Left lobe of liver (tissue), 2 donors: Measurements from ENCODE around the gene KIAA0319L. TPM values are rescaled to one million over a fixed set of nuclear protein-coding genes. Genes with fewer than 3 reads are reported as not detected.
"Not testable (repeated sequence)": the region's sequence is repeated elsewhere in the genome, so short reads cannot be mapped to it uniquely, and the experiment has no call there.

Experiments used
- ATAC-seq: fragments of 200-7000 bp; cut with Tn5 transposase; one replicate; pipeline ENCODE4 v1.9.1; 2020; ENCODE audit warnings: mild to moderate bottlenecking, moderate library complexity
- DNase-seq: peaks from one replicate; pipeline ENCODE4 v3.0.0-alpha.2; 2020; ENCODE audit warnings: low spot score
- total RNA-seq: library from RNA; stranded (reverse); gene quantifications from one replicate; pipeline ENCODE4 v1.2.1, GENCODE V29; 2021
- donor health status: DM: no; HTN: no; CAD: no; lungs with moderate emphysema.
- donor health status: DM: no; HTN: yes; CAD: no.

The KIAA0319L gene
- total RNA-seq, 1 donor from 2014 or later, result 49.2 TPM

DNA sequence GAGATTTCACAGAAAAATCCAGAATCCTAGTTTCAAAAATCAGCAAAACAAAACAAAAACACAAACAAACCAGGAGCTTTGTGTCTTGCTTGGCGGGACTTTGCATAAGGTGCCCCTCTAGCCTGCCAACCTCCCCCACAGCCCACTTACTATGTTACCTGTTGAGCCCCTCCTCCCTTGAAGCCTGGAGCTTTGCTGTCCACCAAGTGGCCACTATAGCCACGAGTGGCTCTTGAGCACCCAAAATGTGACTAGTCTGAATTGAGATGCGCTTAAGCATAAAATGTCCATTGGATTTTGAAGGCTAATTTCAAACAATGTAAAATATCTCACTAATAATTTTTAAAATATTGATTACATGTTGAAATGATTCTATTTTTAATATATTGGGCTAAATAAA lies 28.1 kb upstream of the KIAA0319L start:
- DNase-seq (no peak), ATAC-seq (no peak)

DNA sequence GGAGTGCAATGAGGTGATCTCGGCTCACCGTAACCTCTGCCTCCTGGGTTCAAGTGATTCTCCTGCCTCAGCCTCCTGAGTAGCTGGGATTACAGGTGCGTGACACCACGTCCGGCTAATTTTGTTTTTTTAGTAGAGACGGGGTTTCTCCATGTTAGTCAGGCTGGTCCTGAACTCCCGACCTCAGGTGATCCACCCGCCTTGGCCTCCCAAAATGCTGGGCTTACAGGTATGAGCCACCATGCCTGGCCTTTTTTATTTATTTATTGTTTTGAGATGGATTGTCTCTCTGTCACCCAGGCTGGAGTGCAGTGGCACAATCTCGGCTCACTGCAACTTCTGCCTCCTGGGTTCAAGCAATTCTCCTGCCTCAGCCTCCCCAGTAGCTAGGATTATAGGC lies 24.4 kb upstream of the KIAA0319L start:
- not testable (repeated sequence) for ATAC-seq

DNA sequence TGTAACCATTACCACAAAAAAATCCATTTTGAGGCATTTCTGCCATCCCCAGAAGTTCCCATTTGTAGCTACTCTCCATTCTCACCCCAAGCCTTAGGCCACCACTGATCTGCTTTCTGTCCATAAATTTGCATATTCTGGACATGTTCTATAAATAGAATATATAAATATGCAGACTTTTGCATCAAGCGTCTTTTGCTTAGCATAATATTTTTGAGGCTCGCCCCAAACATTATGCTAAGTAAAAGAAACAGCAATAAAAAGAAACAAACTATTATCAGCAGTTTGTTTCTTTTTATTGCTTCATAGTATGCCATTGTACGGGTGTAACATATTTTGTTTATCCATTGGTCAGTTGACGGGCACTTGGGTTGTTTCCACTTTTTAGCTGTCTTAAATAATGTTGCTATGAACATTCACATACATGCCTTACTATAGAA lies 23.8 kb upstream of the KIAA0319L start:
- no peak for DNase-seq
- no peak for ATAC-seq

More for the DNA sequence above, 24.4 kb upstream of the KIAA0319L start:
- DNase-seq, result not testable (repeated sequence)

DNA sequence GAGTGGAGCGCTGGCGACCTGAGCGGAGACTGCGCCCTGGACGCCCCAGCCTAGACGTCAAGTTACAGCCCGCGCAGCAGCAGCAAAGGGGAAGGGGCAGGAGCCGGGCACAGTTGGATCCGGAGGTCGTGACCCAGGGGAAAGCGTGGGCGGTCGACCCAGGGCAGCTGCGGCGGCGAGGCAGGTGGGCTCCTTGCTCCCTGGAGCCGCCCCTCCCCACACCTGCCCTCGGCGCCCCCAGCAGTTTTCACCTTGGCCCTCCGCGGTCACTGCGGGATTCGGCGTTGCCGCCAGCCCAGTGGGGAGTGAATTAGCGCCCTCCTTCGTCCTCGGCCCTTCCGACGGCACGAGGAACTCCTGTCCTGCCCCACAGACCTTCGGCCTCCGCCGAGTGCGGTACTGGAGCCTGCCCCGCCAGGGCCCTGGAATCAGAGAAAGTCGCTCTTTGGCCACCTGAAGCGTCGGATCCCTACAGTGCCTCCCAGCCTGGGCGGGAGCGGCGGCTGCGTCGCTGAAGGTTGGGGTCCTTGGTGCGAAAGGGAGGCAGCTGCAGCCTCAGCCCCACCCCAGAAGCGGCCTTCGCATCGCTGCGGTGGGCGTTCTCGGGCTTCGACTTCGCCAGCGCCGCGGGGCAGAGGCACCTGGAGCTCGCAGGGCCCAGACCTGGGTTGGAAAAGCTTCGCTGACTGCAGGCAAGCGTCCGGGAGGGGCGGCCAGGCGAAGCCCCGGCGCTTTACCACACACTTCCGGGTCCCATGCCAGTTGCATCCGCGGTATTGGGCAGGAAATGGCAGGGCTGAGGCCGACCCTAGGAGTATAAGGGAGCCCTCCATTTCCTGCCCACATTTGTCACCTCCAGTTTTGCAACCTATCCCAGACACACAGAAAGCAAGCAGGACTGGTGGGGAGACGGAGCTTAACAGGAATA lies 20.1 kb upstream of the KIAA0319L start:
- DNase-seq (no peak), ATAC-seq (peak; percentile 71)

DNA sequence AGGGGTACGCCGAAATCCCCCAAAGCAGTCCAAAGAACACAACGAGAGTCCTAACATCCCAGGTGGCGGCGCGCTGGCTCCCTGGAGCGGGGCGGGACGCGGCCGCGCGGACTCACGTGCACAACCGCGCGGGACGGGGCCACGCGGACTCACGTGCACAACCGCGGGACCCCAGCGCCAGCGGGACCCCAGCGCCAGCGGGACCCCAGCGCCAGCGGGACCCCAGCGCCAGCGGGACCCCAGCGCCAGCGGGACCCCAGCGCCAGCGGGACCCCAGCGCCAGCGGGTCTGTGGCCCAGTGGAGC lies 19.5 kb upstream of the KIAA0319L start:
- not testable (repeated sequence) for ATAC-seq, DNase-seq

DNA sequence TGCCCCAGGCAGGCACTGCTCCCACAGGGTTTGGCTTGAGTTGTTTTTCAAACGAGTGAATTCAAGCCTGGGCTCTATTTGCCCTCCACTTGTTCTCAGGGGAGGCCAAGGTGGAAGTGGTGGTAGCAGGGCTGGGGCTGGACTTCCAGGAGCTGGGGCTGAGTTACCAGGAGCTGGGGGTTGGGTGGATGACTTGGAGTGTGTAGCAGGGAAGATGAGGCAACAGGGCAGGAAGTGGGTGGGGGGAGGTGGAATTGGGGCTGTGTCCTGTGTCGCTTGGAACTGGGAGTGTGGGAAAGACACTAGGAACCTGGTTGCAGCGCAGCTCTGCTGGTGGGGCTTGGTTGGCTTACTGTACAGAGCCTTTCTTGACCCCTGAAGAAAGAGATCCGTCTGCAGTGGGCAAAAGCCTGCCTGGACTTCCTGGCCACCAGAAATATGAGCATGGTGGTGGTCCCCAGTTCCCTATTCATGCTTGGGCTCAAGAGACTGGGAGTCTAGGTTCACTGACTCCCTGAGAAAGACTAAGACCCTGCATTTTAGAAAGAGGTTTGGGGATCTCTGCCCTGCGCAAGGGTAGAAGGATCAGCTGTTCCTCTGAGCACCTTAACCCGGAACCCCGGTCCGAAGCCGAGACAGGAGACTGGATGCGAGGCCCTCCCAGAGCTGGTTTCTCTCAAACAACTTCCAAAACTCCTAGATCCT lies 19.0 kb upstream of the KIAA0319L start:
- ATAC-seq (no peak), DNase-seq (no peak)

DNA sequence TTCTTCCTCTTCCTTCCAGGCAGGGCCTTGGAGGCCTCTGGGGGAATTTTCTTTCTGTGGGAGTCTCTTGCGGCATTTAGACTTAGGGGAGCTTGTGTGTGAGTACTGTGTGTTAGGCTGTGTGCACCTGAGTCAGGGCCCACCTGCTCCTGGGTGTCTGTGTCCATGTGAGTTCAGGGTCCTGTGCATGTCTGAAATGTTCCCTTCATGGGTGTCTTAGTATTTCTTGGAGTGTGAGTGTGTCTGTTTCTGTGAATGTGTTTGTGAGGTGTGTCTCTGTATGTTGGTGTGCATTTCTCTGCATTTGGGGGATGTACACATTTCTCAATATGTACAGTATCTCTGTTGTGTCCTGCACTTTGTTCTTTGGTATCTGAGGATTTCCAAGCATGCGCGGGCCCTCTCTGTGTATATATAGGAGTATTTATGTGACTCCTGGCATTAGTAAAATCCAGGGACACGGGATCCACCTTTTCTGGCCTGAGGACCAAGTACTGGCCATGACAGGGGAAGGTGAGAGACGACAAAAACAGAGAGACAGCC lies 18.3 kb upstream of the KIAA0319L start:
- no peak for ATAC-seq
- DNase-seq, result no peak

DNA sequence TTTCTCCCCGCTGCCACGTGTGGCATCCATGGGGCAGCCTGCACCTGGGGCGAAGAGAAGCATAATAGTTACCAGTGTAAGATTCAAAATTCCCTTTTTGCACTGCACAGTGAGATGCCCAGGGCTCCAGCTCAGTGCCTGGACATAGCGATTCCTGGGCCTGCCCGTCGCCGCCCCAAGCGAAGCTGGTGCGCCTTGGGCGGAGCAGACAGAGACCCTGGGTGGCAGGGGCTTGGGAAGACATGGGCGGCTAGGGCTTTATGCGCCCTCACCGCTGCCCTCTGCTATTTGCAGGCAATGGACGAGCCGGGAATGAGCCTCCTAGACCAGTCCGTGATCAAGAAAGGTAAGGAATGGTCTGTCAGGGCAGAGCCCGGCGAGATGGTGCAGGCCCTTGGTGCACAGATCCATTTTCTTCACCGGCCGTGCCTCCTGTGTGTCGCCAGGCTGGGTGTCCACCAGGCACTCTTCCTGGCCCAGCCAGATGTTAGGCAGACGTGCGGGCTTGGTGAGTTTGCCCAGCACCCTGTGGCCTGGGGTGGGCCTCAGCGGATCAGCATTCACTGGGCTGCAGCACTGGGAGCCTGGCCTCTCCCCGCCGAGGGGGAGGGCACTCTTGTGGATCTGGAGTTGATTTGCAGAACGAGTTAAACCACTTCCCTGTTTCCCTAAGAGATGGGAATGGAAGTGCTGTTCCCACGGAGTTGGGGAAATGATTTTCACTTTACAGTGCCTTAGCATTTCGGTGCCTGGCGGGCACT lies 17.6 kb upstream of the KIAA0319L start:
- no peak for ATAC-seq
- DNase-seq, result no peak

DNA sequence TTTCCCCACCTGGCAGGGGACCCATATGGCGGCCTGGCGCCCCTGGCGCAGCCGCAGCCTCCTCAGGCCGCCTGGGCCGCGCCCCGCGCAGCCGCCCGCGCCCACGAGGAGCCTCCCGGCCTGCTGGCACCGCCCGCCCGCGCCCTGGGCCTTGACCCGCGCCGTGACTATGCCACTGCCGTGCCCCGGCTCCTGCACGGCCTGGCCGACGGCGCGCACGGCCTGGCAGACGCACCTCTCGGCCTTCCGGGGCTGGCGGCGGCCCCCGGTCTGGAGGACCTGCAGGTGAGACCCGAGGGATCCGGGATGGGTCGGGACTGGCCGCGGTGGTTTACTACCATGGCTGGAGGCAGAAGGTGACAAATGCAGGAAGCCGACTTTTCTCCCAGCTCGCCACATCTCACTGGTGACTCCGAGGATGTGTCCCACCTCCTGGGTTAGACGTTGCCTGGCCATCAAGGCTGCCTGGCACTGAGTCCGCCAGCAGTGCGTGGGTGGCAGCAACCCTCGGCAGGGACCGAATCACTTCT lies 17.0 kb upstream of the KIAA0319L start:
- no peak for DNase-seq

DNA sequence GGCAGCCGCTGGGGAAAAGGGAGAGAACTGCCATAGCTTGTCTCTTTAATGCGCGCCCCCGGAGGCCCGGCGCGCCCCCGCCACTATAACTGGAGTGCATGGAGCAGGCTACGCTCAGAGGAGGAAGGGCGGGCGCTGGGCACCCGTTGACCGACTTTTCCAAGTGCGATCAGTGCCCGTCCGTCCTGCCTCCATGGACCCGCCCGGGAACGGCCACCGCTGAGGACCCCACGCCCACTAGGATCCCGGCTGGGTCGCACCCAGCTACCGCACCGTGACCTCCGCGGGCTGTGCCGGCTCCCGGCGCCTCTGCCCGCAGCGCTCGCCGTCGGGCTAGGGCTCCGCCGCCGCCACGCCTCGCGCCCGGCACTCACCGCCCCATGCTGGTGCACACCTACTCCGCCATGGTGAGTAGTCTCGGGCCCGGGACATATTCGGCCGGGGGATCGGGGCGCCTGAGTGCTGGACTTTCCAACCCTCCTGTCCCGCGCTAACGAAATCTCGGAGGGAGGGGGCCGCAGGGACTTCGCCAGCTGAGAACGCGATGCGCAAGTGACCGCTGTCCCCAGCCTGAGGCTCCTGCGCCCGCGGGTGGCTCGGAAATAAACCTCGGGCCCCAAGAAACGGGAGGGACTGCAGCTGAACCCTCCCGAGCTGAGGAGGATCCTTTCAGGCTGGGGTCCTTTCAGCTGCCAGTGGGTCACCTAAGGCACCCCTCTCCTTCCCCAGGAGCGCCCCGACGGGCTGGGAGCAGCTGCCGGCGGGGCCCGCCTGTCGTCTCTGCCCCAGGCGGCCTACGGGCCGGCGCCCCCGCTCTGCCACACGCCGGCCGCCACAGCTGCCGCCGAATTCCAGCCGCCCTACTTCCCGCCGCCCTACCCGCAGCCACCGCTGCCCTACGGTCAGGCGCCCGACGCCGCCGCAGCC lies 16.3 kb upstream of the KIAA0319L start, which contains the start of gene TFAP2E:
Gene TFAP2E (plus strand): TSS at position 117 of the 927 bp plus-strand sequence. CDS start 264 bp downstream, at position 381.
- ATAC-seq (peak; percentile 10), DNase-seq (no peak)

More for the DNA sequence above, 17.0 kb upstream of the KIAA0319L start:
- no peak for ATAC-seq

DNA sequence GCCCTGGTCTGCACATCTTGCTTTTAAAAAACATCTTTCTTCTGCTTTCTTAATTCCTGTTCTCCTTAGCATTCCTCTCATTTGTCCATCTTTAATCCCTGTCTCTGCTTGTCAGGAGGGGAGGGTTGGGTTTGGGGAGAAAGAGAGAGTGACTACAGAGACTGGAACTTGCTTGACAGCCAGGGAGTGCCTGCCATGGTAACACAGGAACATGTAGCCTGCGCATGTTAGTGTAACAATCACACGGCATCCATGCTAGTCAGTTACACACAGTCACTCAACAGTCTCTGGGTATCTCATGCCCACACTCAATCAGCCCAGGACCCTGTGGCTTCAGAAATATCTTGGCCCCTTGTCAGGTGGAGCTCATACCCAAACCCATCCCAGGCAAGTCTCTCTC lies 15.1 kb upstream of the KIAA0319L start:
- no peak for DNase-seq
- ATAC-seq, result no peak

DNA sequence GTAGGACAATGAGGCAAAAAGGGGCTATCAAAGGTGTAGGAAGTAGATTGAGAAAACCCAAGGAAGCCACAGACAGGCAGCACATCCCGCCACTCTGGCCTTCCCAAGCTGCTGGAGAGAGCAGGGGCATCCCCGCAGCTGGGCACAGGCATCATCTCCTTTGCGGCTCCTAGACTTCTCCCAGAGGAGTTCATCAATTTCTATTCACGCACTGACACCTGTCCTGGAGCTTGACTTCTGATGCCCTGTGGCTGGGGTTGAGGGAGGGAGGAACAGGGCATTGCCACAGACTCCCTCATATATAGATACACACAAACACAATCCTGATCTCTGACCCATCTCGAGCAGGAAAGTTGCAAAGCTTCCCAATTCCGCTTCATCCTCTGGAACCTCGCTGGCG lies 14.1 kb upstream of the KIAA0319L start:
- ATAC-seq, result no peak
- DNase-seq, result no peak

DNA sequence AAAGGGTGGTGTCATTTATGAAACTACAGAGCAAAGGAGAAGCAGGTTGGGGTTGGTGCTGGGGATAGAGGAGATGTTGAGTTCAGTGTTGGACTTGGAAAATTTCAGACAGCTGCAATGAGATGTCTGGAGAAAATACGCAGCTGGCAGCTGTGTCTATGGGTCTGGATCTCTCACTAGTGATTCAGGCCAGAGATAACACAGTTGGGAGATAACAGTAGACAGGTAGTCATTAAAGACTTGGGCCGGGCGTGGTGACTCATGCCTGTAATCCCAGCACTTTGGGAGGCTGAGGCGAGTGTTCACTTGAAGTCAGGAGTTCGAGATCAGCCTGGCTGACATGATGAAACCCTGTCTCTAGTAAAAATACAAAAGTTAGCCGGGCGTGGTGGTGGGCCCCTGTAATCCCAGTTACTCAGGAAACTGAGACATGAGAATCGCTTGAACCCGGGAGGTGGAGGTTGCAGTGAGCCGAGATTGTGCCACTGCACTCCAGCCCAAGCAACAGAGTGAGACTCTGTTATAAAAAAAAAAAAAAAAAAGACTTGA lies 13.5 kb upstream of the KIAA0319L start:
- DNase-seq (no peak), ATAC-seq (no peak)

DNA sequence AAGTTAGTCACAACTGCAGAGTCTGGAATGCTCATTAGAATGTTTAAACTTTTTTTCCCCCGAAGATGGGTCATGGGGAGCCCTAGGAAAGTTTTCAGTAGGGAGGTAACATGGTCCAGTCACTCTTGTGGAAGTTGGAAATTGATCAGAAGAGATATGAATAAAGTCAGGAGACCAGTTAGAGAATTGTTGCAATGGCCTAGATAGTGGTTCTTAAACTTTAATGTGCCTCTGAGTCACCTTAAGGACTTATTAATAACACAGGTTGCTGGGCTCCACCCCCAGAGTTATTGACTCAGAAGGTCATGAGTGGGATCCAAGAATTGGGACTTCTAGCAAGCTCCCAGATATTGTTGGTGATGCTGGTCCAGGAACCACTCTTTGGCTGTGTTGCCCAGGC lies 12.7 kb upstream of the KIAA0319L start:
- DNase-seq (no peak), ATAC-seq (no peak)

DNA sequence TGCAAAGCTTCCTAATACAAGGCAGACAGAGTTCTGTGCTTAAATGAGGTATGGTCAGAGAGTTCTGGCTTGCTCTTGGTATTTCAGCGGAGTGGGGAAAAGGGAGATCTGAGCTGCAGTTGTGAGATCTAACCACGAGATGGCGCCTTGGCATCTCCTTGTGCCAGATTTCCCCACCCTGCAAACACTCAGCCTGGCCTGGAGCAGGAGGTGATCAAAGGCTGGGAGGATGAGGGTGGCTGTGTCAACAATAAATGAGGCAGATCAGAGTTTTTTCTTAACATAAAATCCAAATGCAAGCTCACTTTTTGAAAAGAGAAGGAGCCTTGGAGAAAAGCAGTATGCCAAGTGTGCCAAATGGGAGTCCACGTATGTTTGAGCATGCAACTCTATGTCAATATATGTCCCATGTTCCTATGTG lies 11.8 kb upstream of the KIAA0319L start:
- ATAC-seq (peak; percentile 91), DNase-seq (peak; percentile 71)

DNA sequence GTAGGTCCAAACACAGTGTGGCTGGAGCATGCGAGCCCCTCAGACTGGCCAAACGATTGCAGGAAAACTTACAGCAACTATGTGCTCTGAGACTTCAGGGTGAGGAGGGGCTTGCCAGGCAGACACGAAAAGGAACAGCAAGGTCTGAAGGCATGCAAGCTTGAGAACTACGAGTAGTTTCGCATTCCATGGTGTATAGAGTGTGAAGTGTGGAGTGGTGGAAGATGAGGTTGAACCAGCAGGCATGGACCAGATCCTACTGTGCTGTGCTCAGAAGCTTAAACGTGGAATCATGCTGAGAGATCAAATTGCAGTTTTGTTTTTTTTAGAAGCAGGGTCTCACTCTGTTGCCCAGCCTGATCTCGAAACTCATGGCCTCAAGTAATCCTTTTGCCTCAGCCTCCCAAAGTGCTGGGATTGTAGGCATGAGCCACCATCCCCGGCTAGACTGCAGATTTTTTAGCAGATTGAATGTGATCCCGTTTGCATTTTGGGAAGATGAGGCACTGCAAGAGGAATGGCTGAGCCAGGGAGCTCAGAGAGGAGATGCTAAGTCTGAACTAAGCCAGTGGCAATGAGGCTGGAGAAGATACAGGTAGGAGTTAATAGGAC lies 10.8 kb upstream of the KIAA0319L start:
- DNase-seq (peak; percentile 18), ATAC-seq (no peak)

DNA sequence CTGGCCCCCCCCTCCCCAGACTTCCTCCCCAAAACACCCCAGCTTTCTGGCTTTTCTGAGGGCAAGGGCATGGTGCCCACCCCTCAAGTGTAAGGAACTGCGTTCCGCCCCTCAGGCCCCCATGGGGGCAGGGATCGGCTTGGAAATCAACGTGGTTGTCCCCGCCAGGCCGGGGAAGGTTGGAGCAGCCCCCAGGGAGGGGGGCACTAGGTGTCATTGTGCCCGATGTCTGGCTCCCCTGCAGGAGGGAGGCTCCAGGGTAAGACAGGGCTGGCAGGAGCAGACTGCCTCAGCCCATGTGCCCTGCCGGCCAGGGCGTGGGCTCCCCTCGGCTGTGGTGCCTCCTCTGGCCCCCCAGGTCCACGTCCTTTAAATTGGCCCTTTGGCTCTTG lies 8.5 kb upstream of the KIAA0319L start:
- ATAC-seq, result no peak

DNA sequence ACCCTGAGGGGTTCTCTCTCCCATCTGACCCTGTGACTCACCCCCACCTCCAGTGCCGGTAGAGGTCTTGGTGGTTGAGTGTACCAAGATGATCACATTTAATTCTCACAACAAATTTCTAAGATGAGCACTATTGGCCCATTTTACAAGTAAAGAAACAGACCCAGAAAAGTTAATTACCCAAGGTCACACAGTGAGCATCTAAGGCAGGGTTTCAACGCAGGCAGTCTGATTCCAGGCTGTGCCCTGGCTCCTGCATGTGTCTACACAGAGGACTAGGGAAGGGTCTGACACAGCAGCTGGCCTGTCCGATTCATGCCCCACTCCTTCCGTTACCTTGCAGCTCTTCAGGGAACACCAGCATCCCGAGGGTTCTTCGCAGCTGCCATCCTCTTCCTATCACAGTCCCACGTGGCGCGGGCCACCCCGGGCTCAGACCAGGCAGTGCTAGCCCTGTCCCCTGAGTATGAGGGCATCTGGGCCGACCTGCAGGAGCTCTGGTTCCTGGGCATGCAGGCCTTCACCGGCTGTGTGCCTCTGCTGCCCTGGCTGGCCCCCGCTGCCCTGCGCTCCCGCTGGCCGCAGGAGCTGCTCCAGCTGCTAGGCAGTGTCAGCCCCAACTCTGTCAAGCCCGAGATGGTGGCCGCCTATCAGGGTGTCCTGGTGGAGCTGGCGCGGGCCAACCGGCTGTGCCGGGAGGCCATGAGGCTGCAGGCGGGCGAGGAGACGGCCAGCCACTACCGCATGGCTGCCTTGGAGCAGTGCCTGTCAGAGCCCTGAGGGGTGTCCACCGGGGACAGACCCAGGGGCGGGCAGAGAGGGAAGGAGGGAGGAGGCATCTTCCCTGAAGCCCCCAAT lies 7.9 kb upstream of the KIAA0319L start:
- ATAC-seq (no peak), DNase-seq (peak; percentile 45)

More for the DNA sequence above, 8.5 kb upstream of the KIAA0319L start:
- DNase-seq, result peak; percentile 43
